ENCODE measurements around the gene NGDN. TPM values are rescaled to one million over a fixed set of nuclear protein-coding genes. Genes with fewer than 3 reads are reported as not detected.

NGDN gene
- total RNA-seq, 1 experiment from 2014 or later: 42.2 TPM

DNA sequence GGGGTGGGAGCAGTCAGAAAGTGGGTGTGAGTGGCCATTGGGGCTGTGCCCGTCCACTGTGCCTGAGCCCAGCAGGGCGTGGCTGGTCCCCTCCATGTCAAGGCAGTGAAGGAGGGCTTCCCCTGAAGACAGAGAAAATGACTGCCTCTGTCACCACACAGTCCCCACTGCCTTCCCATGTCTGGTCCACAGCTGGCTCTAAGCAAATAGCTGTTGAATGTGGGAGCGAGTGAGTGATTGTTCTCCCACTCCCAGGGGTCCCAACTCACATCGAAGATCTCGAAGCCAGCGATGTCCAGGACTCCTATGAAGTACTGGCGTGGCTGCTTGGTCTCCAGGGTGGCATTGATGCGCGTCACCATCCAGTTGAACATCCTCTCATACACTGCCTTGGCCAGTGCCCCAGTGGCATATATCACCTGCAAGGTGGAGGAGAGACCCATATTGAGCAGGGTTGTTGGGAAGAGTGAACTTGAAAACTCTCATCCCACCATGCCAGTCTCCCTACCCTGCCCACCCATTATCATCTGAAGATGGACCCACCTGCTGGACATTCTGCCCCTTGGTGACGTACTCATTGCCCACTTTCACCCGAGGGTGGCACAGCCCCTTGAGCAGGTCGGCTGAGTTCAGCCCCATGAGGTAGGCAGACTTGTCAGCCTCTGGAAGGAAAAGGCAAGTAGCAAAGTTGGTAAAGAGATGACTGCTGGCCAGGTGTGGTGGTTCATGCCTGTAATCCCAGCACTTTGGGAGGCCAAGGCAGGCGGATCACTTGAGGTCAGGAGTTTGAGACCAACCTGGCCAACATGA, 40.6 kb upstream of the NGDN start:
- Mint-ChIP-seq H3K27me3 (ENCODE audit: unreplicated experiment) (peaks cover 44% of the 10 kb centered on the region), H3K36me3 (ENCODE audit: insufficient read depth, unreplicated experiment) (no peaks in the 10 kb centered on the region), H3K4me3 (ENCODE audit: low read depth, unreplicated experiment) (no peak overlapping the region), H3K27ac (ENCODE audit: unreplicated experiment) (no peak overlapping the region), H3K4me1 (ENCODE audit: low read depth, unreplicated experiment) (no peaks in the 10 kb centered on the region), H3K9me3 (ENCODE audit: low read depth, unreplicated experiment) (no peaks in the 10 kb centered on the region)
- no peak for TF ChIP-seq CTCF (IDR thresholded peaks at IDR 0.05; ENCODE audit: unreplicated experiment)
- no peak for DNase-seq
- intact Hi-C loops (cut with micrococcal nuclease; ENCODE audit: unreplicated experiment): no loop called here
- no TSS peak for BruUV-seq (replicated peaks)
- CTCF ChIA-PET: interaction anchor here (0.7 kb wide), 1 partner anchor 27 kb away, joined by 3 read pairs; no protein-coding TSS in a partner anchor

DNA sequence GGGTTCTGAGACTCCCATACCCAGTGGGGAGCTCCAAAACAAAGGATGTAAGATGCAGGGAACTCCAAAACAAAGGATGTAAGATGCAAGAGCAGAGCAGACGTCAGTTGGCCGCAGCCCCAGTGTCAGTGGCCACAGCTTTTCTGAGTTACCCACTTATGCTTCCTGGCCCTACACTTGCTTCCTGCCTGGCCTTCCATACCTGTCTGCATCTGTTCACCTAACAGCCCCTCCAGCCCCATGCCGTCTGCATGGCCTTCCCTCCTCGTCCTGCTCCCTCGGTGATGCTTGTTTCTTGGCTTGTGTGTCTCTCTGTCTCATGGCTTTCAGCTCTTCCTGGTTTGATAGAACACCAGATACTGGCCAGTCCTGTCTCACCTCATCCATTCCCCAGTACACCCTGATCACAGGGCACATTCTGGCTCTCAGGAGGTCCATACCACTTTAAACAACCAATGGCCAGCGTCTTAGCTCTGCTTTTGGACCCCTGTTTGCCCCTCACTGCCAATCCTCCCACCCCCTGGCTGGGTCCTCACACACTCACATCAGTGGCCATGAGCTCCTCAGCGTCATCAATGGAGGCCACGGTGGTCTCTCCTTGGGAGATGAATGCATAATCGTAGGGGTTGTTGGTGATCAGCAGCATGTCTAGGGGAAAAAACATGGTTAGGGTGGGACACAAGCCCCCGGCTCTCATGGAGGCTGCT, 39.3 kb upstream of the NGDN start:
- CTCF ChIA-PET: no interaction called here
- H3K36me3 Mint-ChIP-seq (ENCODE audit: insufficient read depth, unreplicated experiment): no peaks in the 10 kb centered on the region
- BruUV-seq (replicated peaks): no TSS peak

DNA sequence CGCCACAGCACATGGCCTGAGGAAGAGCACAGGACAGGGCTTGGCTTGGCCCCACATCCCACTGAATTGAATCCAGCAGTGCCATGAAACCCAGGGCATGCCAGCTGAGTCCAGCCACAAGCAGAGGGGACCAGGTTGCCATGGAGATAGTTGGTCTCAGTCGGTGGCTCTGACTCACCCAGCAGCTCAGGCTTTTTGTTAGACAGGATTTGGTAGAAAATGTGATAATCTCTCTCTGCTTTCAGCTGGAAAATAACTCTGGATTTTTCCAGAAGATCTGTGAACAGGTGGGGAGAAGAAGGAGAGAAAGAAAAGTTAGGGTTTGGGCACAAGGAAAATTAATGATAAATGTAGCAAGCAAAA, 38.8 kb upstream of the NGDN start:
- no TSS peak for BruUV-seq (replicated peaks)
- CTCF ChIA-PET: no interaction called here
- no peaks in the 10 kb centered on the region for H3K9me3 Mint-ChIP-seq (ENCODE audit: low read depth, unreplicated experiment)
- H3K4me1 Mint-ChIP-seq (ENCODE audit: low read depth, unreplicated experiment): no peaks in the 10 kb centered on the region
- H3K27ac Mint-ChIP-seq (ENCODE audit: unreplicated experiment): no peak overlapping the region
- DNase-seq: no peak
- intact Hi-C loops (cut with micrococcal nuclease; ENCODE audit: unreplicated experiment): no loop called here
- no peak overlapping the region for H3K4me3 Mint-ChIP-seq (ENCODE audit: low read depth, unreplicated experiment)
- no peak for TF ChIP-seq CTCF (IDR thresholded peaks at IDR 0.05; ENCODE audit: unreplicated experiment)
- H3K36me3 Mint-ChIP-seq (ENCODE audit: insufficient read depth, unreplicated experiment): no peaks in the 10 kb centered on the region
- H3K27me3 Mint-ChIP-seq (ENCODE audit: unreplicated experiment): peaks cover 63% of the 10 kb centered on the region

More for the DNA sequence above, 39.3 kb upstream of the NGDN start:
- no peak overlapping the region for H3K27ac Mint-ChIP-seq (ENCODE audit: unreplicated experiment)
- H3K27me3 Mint-ChIP-seq (ENCODE audit: unreplicated experiment): peaks cover 57% of the 10 kb centered on the region
- no peaks in the 10 kb centered on the region for H3K9me3 Mint-ChIP-seq (ENCODE audit: low read depth, unreplicated experiment)
- no peak for TF ChIP-seq CTCF (IDR thresholded peaks at IDR 0.05; ENCODE audit: unreplicated experiment)
- H3K4me1 Mint-ChIP-seq (ENCODE audit: low read depth, unreplicated experiment): no peaks in the 10 kb centered on the region
- no peak for DNase-seq
- H3K4me3 Mint-ChIP-seq (ENCODE audit: low read depth, unreplicated experiment): no peak overlapping the region
- intact Hi-C loops (cut with micrococcal nuclease; ENCODE audit: unreplicated experiment): no loop called here

DNA sequence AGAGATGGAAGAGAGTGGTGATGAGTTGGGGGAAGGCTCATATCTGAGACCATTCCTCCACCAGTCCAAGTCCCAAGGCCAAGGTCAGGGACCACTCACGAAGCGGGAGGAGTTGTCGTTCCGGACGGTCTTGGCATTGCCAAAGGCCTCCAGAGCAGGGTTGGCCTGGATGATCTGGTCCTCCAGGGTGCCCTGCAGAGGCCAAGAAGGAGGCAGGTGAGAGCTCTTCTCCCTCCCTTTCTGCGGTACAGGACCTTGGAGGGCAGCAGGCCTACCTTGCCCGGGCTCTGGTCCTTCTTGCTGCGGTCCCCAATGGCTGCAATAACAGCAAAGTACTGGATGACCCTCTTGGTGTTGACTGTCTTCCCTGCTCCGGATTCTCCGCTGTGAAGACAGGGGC, 38.0 kb upstream of the NGDN start:
- H3K27me3 Mint-ChIP-seq (ENCODE audit: unreplicated experiment): peaks cover 63% of the 10 kb centered on the region
- TF ChIP-seq CTCF (IDR thresholded peaks at IDR 0.05; ENCODE audit: unreplicated experiment): no peak
- DNase-seq: no peak
- no peaks in the 10 kb centered on the region for H3K9me3 Mint-ChIP-seq (ENCODE audit: low read depth, unreplicated experiment)
- BruUV-seq (replicated peaks): no TSS peak
- no peak overlapping the region for H3K4me3 Mint-ChIP-seq (ENCODE audit: low read depth, unreplicated experiment)
- H3K4me1 Mint-ChIP-seq (ENCODE audit: low read depth, unreplicated experiment): no peaks in the 10 kb centered on the region
- no peaks in the 10 kb centered on the region for H3K36me3 Mint-ChIP-seq (ENCODE audit: insufficient read depth, unreplicated experiment)
- CTCF ChIA-PET: no interaction called here
- intact Hi-C loops (cut with micrococcal nuclease; ENCODE audit: unreplicated experiment): no loop called here
- no peak overlapping the region for H3K27ac Mint-ChIP-seq (ENCODE audit: unreplicated experiment)
